Measurements from ENCODE around the gene TTC33. TPM values are rescaled to one million over a fixed set of nuclear protein-coding genes. Genes with fewer than 3 reads are reported as not detected.
"Not testable (repeated sequence)": the region's sequence is repeated elsewhere in the genome, so short reads cannot be mapped to it uniquely, and the experiment has no call there.

TTC33 gene
- total RNA-seq, 2 experiments from 2014 or later: 24.4 to 27.4 TPM

- H3K27me3 Mint-ChIP-seq (ENCODE audit: low read depth): no peaks in the 10 kb centered on the region
- CTCF ChIA-PET: interaction anchor here (0.6 to 3.1 kb wide), 6 partner anchors 22 to 1022 kb away, joined by 3 to 22 read pairs (median 4); no protein-coding TSS in a partner anchor
- peaks cover 7% of the 10 kb centered on the region for H3K9me3 Mint-ChIP-seq
- H3K4me1 Mint-ChIP-seq (ENCODE audit: low read depth): peaks cover 26% of the 10 kb centered on the region
- intact Hi-C loops (cut with micrococcal nuclease): loop anchor here (1.0 to 5.0 kb wide), 13 partner anchors 48 to 1154 kb away; no protein-coding TSS in a partner anchor
- no peak overlapping the region for H3K4me3 Mint-ChIP-seq
- no peak for DNase-seq
- peaks cover 25% of the 10 kb centered on the region for H3K36me3 Mint-ChIP-seq (ENCODE audit: low read depth)
- no peak overlapping the region for H3K27ac Mint-ChIP-seq
These were observed 19.5 kb downstream of the TTC33 start for GRCh38 chr5:40736103-40736875.

- no peaks in the 10 kb centered on the region for H3K27me3 Mint-ChIP-seq (ENCODE audit: low read depth)
- peak overlapping the region; percentile 0 for H3K27ac Mint-ChIP-seq
- H3K36me3 Mint-ChIP-seq (ENCODE audit: low read depth): peaks cover 20% of the 10 kb centered on the region
- H3K9me3 Mint-ChIP-seq: peaks cover 4% of the 10 kb centered on the region
- no peak overlapping the region for H3K4me3 Mint-ChIP-seq
- H3K4me1 Mint-ChIP-seq (ENCODE audit: low read depth): peaks cover 30% of the 10 kb centered on the region
- DNase-seq: no peak
- CTCF ChIA-PET: interaction anchor here (0.6 to 3.1 kb wide), 7 partner anchors 21 to 1022 kb away, joined by 3 to 22 read pairs (median 4); no protein-coding TSS in a partner anchor
- intact Hi-C loops (cut with micrococcal nuclease): loop anchor here (1.0 to 5.0 kb wide), 13 partner anchors 47 to 1153 kb away; no protein-coding TSS in a partner anchor
These were observed 20.2 kb downstream of the TTC33 start for GRCh38 chr5:40735609-40736008.

DNA sequence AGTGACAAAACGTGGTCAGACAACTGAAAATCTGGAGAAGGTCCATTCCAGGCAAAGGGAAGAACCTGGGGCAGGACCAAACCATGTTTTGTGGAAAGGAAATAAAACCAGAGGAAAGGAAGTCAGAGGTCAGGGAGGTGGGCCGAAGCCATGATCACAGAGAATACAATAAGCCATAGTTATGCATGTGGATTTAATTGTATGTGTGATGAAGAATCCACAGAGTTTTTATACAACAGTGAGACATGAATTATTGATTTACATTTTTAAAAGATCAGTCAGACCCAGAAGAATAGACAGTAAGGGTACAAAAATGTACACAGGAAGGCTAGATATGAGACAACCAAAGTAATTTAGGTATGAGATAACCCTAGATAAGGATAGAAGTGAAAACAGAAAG lies 20.8 kb downstream of the TTC33 start:
- Mint-ChIP-seq H3K27me3 (ENCODE audit: low read depth) (no peaks in the 10 kb centered on the region), H3K27ac (no peak overlapping the region), H3K9me3 (peaks cover 4% of the 10 kb centered on the region), H3K4me3 (no peak overlapping the region), H3K36me3 (ENCODE audit: low read depth) (peaks cover 16% of the 10 kb centered on the region), H3K4me1 (ENCODE audit: low read depth) (peaks cover 33% of the 10 kb centered on the region)
- CTCF ChIA-PET: interaction anchor here (0.7 to 3.1 kb wide), 10 partner anchors 9 to 1021 kb away, joined by 3 to 22 read pairs (median 3); no protein-coding TSS in a partner anchor
- DNase-seq: no peak
- intact Hi-C loops (cut with micrococcal nuclease): loop anchor here (5.0 kb wide), 3 partner anchors 142 to 1153 kb away; no protein-coding TSS in a partner anchor

DNA sequence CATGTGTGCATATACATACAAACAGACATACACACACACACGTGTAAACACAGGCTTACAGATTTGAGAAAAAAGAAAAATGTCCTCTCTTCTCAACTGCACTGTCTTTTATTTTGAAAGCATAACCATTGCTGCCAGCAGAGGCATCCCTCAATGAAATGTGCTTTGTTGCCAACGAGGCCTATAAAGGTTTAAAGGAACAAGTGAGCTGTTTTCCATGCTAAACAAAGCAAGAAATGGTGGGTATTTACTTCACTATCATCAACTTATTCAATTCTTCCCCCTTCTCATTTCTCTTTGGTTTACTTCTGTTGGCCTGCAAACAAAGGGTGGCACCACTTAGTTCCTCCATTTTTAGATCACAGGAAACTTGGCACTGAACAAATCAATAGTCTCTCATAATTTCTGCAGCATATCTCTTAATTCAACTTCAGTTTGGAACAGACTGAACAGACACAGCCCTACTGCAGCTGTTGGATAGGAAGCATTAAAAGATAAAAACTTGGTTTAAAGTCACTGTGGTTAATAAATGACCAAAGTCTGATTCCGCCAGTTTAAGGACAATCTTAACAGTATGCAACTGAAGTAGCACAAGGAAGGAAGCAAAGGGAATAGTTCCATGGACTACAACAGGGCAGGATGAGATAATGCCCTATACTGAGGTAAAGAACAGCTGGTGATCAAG lies 21.7 kb downstream of the TTC33 start:
- intact Hi-C loops (cut with micrococcal nuclease): no loop called here
- H3K36me3 Mint-ChIP-seq (ENCODE audit: low read depth): peaks cover 12% of the 10 kb centered on the region
- no peak overlapping the region for H3K4me3 Mint-ChIP-seq
- CTCF ChIA-PET: interaction anchor here (0.7 to 3.1 kb wide), 7 partner anchors 9 to 785 kb away, joined by 3 to 22 read pairs (median 3); no protein-coding TSS in a partner anchor
- no peak for DNase-seq
- H3K27me3 Mint-ChIP-seq (ENCODE audit: low read depth): no peaks in the 10 kb centered on the region
- H3K9me3 Mint-ChIP-seq: no peaks in the 10 kb centered on the region
- no peak overlapping the region for H3K27ac Mint-ChIP-seq
- H3K4me1 Mint-ChIP-seq (ENCODE audit: low read depth): peaks cover 33% of the 10 kb centered on the region

GRCh38 chr5:40733434-40733833 lies 22.3 kb downstream of the TTC33 start:
- CTCF ChIA-PET: interaction anchor here (1.7 to 3.1 kb wide), 3 partner anchors 8 to 785 kb away, joined by 3 to 22 read pairs (median 8); no protein-coding TSS in a partner anchor
- intact Hi-C loops (cut with micrococcal nuclease): no loop called here
- Mint-ChIP-seq H3K4me1 (ENCODE audit: low read depth) (peaks cover 33% of the 10 kb centered on the region), H3K4me3 (no peak overlapping the region), H3K27ac (no peak overlapping the region), H3K27me3 (ENCODE audit: low read depth) (no peaks in the 10 kb centered on the region), H3K9me3 (no peaks in the 10 kb centered on the region), H3K36me3 (ENCODE audit: low read depth) (peaks cover 12% of the 10 kb centered on the region)
- DNase-seq: no peak

DNA sequence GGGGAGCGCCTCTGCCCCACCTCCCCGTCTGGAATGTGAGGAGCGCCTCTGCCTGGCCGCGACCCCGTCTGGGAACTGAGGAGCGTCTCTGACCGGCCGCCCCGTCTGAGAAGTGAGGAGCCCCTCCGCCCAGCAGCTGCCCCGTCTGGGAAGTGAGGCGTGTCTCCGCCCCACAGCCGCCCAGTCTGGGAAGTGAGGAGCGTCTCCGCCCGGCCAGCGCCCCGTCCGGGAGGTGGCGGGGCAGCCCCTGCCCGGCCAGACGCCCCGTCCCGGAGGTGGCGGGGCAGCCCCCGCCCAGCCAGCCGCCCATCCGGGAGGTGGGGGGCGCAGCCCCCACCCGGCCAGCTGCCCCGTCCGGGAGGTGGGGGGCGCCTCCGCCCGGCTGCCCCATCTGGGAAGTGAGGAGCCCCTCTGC lies 33.3 kb downstream of the TTC33 start:
- H3K36me3 Mint-ChIP-seq (ENCODE audit: low read depth): peaks cover 45% of the 10 kb centered on the region
- H3K4me3 Mint-ChIP-seq; H3K4me1 Mint-ChIP-seq (ENCODE audit: low read depth); intact Hi-C loops (cut with micrococcal nuclease); CTCF ChIA-PET; H3K27me3 Mint-ChIP-seq (ENCODE audit: low read depth); H3K9me3 Mint-ChIP-seq; DNase-seq; H3K27ac Mint-ChIP-seq: not testable (repeated sequence)

DNA sequence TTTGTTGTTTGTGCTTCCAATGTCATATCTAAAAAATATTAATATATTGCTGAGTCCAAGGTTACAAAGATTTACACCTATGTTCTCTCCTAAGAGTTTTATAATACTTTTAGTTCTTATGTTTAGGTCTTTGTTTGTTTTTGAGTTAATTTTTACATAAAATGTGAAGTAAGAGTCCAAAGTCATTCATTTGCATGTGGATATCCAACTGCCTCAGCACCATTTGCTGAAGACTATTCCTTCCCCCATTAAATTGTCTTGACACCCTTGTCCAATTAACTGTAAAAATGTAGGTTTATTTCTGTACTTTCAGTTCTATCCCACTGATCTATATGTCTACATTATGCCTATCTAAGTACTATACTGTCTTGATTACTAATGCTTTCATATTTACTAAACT lies 35.7 kb downstream of the TTC33 start:
- H3K4me3 Mint-ChIP-seq: no peak overlapping the region
- H3K27ac Mint-ChIP-seq: no peak overlapping the region
- no peak for DNase-seq
- intact Hi-C loops (cut with micrococcal nuclease): no loop called here
- no peaks in the 10 kb centered on the region for H3K27me3 Mint-ChIP-seq (ENCODE audit: low read depth)
- CTCF ChIA-PET: no interaction called here
- peaks cover 39% of the 10 kb centered on the region for H3K36me3 Mint-ChIP-seq (ENCODE audit: low read depth)
- peaks cover 13% of the 10 kb centered on the region for H3K4me1 Mint-ChIP-seq (ENCODE audit: low read depth)
- H3K9me3 Mint-ChIP-seq: peaks cover 6% of the 10 kb centered on the region

- no peaks in the 10 kb centered on the region for H3K27me3 Mint-ChIP-seq (ENCODE audit: low read depth)
- CTCF ChIA-PET: interaction anchor here (0.6 to 0.8 kb wide), 2 partner anchors 12 to 33 kb away, joined by 4 to 6 read pairs; no protein-coding TSS in a partner anchor
- H3K27ac Mint-ChIP-seq: no peak overlapping the region
- no peak for DNase-seq
- peaks cover 4% of the 10 kb centered on the region for H3K9me3 Mint-ChIP-seq
- peaks cover 13% of the 10 kb centered on the region for H3K4me1 Mint-ChIP-seq (ENCODE audit: low read depth)
- peaks cover 36% of the 10 kb centered on the region for H3K36me3 Mint-ChIP-seq (ENCODE audit: low read depth)
- intact Hi-C loops (cut with micrococcal nuclease): no loop called here
- no peak overlapping the region for H3K4me3 Mint-ChIP-seq
These were observed 38.5 kb downstream of the TTC33 start for GRCh38 chr5:40717281-40717680.

DNA sequence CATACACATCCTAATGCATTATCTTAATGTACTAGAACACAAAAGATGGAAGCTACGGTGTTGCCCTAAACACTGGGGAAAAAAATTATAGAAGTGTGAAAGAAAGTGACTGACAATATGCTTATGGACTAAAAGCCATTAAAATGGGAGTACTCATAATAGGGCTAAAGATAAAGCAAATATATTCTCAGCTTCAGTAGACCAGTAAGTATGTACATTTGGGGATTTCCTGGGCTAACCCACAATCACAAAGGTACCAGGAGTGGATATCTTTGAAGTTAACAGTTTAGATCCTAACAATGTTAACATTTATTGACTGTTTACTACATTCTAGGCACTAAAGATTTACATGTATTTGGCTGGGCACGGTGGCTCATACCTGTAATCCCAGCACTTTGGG lies 39.2 kb downstream of the TTC33 start:
- intact Hi-C loops (cut with micrococcal nuclease): loop anchor here (1.0 kb wide), 3 partner anchors 39 to 767 kb away; partner anchors contain the start of gene TTC33
- H3K9me3 Mint-ChIP-seq: peaks cover 3% of the 10 kb centered on the region
- CTCF ChIA-PET: interaction anchor here (0.6 to 1.4 kb wide), 4 partner anchors 11 to 817 kb away, joined by 3 to 5 read pairs (median 4); no protein-coding TSS in a partner anchor
- H3K4me3 Mint-ChIP-seq: no peak overlapping the region
- H3K36me3 Mint-ChIP-seq (ENCODE audit: low read depth): peaks cover 30% of the 10 kb centered on the region
- no peak for DNase-seq
- H3K27ac Mint-ChIP-seq: no peak overlapping the region
- H3K4me1 Mint-ChIP-seq (ENCODE audit: low read depth): peaks cover 13% of the 10 kb centered on the region
- no peaks in the 10 kb centered on the region for H3K27me3 Mint-ChIP-seq (ENCODE audit: low read depth)

DNA sequence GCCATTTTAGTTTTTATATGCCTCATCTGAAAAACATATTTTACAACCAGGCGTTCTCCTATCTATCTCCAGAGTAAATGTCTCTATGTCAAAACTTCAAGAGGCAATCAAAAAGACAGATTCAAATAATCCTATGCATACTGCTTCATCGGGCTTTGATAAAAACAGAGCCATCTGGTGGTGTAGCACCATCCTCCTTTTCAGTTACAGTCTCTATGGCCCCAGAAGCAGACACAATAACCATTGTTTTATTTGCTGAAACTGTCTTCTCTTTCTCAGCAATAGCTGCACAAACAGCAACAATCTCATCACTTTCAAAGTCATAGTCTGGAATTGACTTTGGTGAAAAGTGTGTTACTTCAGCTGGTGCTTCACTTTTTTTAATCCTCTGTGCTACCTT lies 39.8 kb downstream of the TTC33 start:
- peaks cover 25% of the 10 kb centered on the region for H3K36me3 Mint-ChIP-seq (ENCODE audit: low read depth)
- intact Hi-C loops (cut with micrococcal nuclease): loop anchor here (1.0 kb wide), 3 partner anchors 39 to 767 kb away; partner anchors contain the start of gene TTC33

DNA sequence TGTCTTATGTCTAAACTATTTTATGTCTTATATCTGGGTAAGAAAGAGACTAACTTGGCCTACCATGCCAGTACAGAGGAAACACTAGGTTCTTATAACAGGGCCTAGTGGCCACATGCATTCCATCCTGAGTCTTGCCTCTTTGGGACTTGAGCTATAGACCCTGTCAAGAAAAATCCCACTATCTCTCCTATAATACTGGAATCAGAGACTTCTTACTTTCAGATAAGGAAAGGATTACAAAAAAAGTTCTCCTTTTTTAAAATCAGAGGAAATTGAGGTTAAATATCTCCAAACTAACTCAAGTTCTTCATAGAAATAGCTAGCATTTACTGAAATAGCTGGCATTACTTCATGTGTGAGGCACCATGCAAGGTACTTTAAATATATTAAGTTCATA lies 41.8 kb downstream of the TTC33 start:
- CTCF ChIA-PET: interaction anchor here (0.8 to 1.1 kb wide), 4 partner anchors 10 to 22 kb away, joined by 3 to 5 read pairs (median 3); no protein-coding TSS in a partner anchor
- no peak overlapping the region for H3K27ac Mint-ChIP-seq
- H3K4me3 Mint-ChIP-seq: no peak overlapping the region
- H3K9me3 Mint-ChIP-seq: peaks cover 11% of the 10 kb centered on the region
- no peak for DNase-seq
- intact Hi-C loops (cut with micrococcal nuclease): no loop called here
- no peaks in the 10 kb centered on the region for H3K27me3 Mint-ChIP-seq (ENCODE audit: low read depth)
- peaks cover 28% of the 10 kb centered on the region for H3K36me3 Mint-ChIP-seq (ENCODE audit: low read depth)
- H3K4me1 Mint-ChIP-seq (ENCODE audit: low read depth): peaks cover 13% of the 10 kb centered on the region

More for the DNA sequence above, 39.8 kb downstream of the TTC33 start:
- Mint-ChIP-seq H3K27ac (no peak overlapping the region), H3K9me3 (no peaks in the 10 kb centered on the region), H3K27me3 (ENCODE audit: low read depth) (no peaks in the 10 kb centered on the region), H3K4me3 (no peak overlapping the region), H3K4me1 (ENCODE audit: low read depth) (peaks cover 13% of the 10 kb centered on the region)
- CTCF ChIA-PET: interaction anchor here (0.6 to 1.4 kb wide), 3 partner anchors 10 to 816 kb away, joined by 3 to 5 read pairs (median 4); no protein-coding TSS in a partner anchor
- DNase-seq: no peak

- H3K4me1 Mint-ChIP-seq (ENCODE audit: low read depth); H3K4me3 Mint-ChIP-seq; H3K27ac Mint-ChIP-seq; H3K27me3 Mint-ChIP-seq (ENCODE audit: low read depth); intact Hi-C loops (cut with micrococcal nuclease); CTCF ChIA-PET; DNase-seq: not testable (repeated sequence)
- Mint-ChIP-seq H3K9me3 (peaks cover 29% of the 10 kb centered on the region), H3K36me3 (ENCODE audit: low read depth) (peaks cover 43% of the 10 kb centered on the region)
These were observed 45.2 kb downstream of the TTC33 start for GRCh38 chr5:40710575-40710974.

Measured in activated naive CD4-positive, alpha-beta T cell treated with anti-CD3 and anti-CD28 coated beads for 36 hours (primary cell).